GM18502 (cell line): Measurements from ENCODE around the gene UTP25.
A peak's percentile ranks its signal among the peaks of the same experiment; 100 is the strongest.
"Not testable (repeated sequence)": the region's sequence is repeated elsewhere in the genome, so short reads cannot be mapped to it uniquely, and the experiment has no call there.

Source experiments
- ATAC-seq: cut with Tn5 transposase; IDR thresholded peaks from one replicate; pipeline ENCODE4 v1.9.1; 2021; ENCODE audit warnings: mild to moderate bottlenecking; ENCODE audit not compliant: unreplicated experiment, poor library complexity

The UTP25 gene

GRCh38 chr1:209870151-209870831 lies 42.5 kb downstream of the UTP25 start:
- no peak for ATAC-seq

GRCh38 chr1:209871006-209871405 lies 43.2 kb downstream of the UTP25 start:
- ATAC-seq, result no peak

- no peak for ATAC-seq
Measured at GRCh38 chr1:209871430-209871829, 43.7 kb downstream of the UTP25 start.

DNA sequence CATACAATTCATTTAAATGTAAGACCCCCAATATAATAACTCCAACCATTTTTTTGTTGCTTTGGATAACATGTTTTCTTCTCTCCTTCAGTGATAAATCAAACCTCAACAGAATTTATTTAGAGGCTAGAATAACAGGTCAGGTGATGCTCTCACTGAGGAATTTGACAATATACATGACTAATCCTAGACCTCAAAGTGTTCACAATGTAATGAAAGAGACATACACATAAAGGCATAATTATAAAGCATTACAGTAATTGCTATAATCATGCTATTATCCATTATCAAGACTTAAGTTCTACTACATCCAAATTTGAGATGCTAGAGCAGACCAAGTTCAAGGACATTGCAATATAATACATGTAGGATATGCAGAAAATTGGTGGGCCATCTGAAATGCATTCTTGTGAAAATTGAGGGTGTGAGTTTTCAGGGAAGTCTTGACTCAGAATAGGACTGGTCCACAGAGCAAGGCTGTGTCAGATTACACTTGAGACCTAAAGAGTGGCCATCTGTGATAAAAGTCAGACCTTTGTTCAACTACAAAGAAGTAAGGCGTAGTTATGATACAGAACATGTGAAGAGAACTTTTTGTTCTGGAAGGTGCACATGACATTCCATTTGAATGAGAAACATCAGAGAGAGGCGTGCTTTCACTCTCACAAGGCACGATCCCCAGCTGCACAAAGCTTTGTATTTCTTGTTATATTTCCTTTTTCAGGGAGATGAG lies 45.5 kb downstream of the UTP25 start:
- ATAC-seq, result no peak

- ATAC-seq, result no peak
Measured at GRCh38 chr1:209875515-209875914, 47.7 kb downstream of the UTP25 start.

- no peak for ATAC-seq
Measured at GRCh38 chr1:209876078-209876800, 48.5 kb downstream of the UTP25 start.

- no peak for ATAC-seq
Measured at GRCh38 chr1:209877087-209877764, 49.5 kb downstream of the UTP25 start.

GRCh38 chr1:209878964-209879363 lies 51.2 kb downstream of the UTP25 start:
- no peak for ATAC-seq

DNA sequence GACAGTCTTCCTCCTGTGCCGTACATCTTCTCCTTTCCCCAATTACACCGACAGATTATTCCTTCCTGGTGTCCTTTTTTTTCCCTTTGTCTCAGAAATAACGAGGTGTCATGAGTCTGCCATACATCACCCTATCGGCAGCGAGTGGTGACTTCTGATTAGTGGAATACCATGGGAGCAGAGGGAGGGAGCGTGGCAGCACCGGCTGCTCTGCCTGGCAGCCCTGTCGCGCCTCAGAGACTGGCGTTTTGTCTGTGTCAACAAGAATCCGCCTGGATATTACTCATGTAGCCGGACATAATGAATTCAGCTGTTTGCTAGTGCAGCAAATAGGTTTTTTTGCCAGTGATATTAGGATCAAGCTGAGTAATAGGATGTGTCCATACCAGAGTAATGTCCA lies 51.8 kb downstream of the UTP25 start:
- no peak for ATAC-seq

- ATAC-seq, result no peak
Measured at GRCh38 chr1:209880031-209880430, 52.3 kb downstream of the UTP25 start.

- no peak for ATAC-seq
Measured at GRCh38 chr1:209881619-209882018, 53.8 kb downstream of the UTP25 start.

GRCh38 chr1:209882286-209882685 lies 54.5 kb downstream of the UTP25 start:
- no peak for ATAC-seq

GRCh38 chr1:209882942-209883340 lies 55.2 kb downstream of the UTP25 start:
- no peak for ATAC-seq

DNA sequence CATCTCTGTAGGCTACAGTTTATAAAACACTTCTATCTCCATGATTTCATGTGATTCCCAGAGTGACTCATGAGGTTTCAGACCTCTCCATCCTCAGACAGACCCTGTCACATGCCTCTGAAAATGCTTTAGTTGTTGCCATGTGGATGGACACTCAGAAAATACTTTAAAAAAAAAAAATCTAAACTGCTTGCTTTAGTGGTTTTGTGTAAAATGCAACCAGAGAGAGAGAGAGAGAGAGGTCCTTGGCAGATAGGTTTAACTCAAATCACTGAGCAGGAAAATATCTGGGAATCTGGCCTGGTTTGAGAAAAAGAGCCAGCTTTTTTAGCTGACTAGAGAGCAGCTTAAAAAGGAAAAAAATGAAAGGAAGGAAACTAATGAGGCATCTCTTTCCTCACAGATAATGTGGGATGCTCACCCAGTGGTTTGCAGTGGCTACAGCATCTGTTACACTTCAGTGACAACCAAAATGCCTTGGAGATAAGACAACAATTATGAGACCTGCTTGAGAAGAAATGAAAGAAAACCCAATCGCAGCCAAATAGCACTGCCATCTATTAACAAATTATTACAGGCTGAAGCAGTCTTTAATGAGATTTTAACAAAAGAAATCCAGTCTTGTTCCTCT lies 55.7 kb downstream of the UTP25 start:
- ATAC-seq, result no peak

DNA sequence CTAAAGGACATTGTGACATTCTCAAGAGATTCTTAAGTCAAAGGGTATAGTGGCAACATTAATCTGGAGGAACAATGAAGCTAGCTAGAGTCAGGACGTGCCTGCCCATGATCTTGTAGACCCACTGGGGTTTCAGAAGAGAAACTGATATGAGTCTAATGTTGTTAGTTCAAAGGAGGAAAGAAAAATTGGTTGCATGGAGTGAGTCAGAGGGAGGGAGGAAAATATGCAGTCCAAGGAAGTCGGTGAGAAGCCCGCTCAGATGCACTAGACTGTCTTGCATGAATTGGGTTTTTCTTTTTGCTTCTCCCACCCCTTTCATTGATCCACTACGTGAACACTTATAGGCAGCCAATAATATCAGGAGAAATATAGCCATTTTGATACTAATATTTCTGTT lies 56.5 kb downstream of the UTP25 start:
- ATAC-seq, result no peak

- peak; percentile 80 for ATAC-seq
Measured at GRCh38 chr1:209884665-209885117, 56.9 kb downstream of the UTP25 start.

DNA sequence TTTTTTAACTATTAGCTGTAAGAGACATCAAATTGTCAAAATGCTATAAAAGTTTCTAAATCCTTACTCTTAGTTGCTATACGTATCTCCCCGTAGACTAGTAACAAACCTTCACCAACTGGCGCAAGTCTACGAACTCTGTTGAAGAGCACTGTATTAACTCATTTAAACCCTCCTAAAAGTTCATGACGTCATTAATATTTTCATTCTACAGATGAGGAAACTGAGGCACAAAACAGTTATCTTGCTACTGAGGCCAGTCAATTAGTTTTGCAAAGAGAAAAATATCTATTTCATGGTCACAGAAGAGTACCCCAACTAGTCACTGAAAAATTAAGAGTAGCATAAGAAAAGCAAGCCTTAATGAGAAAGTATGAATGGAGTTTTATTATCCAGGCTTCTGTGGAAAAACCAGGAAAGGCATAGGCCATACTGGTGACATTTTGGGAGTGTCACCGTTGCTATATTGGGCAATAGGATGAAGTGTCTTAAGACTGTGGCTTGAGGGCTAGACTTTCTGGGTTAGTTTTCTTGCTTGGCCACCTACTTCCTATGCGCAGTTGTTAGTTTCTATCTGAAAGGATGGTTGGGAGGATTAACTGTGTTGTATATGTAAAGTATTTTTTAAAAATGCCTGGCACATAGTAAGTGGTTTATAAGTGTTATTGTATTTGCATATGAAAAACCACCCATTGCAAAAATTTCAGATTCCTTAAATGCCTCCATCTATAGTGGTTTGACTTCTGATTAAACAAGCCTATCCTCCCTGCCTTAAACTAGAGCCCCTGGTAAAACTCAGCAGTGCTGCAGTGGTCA lies 57.8 kb downstream of the UTP25 start:
- no peak for ATAC-seq

- ATAC-seq, result no peak
Measured at GRCh38 chr1:209886219-209886536, 58.4 kb downstream of the UTP25 start.

DNA sequence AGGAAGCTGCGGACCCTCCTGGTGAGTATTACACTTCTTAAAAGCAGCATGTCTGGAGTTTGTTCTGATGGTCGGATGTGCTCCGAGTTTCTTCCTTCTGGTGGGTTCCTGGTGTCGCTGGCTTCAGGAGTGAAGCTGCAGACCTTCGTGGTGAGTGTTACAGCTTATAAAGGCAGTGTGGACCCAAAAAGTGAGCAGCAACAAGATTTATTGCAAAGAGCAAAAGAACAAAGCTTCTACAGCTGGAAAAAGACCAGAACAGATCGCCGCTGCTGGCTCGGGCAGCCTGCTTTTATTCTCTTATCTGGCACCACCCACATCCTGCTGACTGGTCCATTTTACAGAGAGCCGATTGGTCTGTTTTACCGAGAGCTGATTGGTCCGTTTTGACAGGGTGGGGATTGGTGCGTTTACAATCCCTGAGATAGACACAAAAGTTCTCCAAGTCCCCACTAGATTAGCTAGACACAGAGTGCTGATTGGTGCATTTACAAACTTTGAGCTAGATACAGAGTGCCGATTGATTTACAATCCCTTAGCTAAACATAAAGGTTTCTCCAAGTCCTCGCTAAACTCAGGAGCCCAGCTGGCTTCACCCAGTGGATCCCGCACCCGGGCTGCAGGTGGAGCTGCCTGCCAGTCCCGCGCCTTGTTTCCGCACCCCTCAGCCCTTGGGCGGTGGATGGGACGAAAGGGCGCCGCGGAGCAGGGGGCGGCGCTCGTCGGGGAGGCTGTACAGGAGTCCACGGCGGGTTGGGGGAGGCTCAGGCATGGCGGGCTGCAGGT lies 60.7 kb downstream of the UTP25 start:
- not testable (repeated sequence) for ATAC-seq
